AG04450 (cell line): ENCODE measurements around the gene GRIA1. TPM values are rescaled to one million over a fixed set of nuclear protein-coding genes. Genes with fewer than 3 reads are reported as not detected.

Experiments used
- CTCF ChIA-PET: fragments of 300-600, 350-600 bp; formaldehyde crosslinking; extraction: SDS; loops from one replicate; lab custom pipeline; 2022; ENCODE audit warnings: antibody characterized with exemption, inconsistent platforms; lab: Charles Lee
- POLR2A ChIA-PET: fragments of 350-600 bp; formaldehyde crosslinking; extraction: SDS; loops from one replicate; lab custom pipeline; 2021; ENCODE audit warnings: antibody characterized with exemption, inconsistent platforms; lab: Yijun Ruan, JAX
- DNase-seq: peaks from one replicate; pipeline ENCODE4 v3.0.0-alpha.2; 2011; ENCODE audit warnings: low read depth, low spot score
- H3K27ac ChIP-seq: one replicate; pipeline ENCODE4 v1.5.1; 2012; ENCODE audit warnings: low read depth, low read length, control low read depth
- H3K27me3 ChIP-seq: one replicate; pipeline ENCODE4 v1.6.0; 2012; ENCODE audit warnings: low read length; ENCODE audit not compliant: control insufficient read depth, insufficient read depth
- H3K4me3 ChIP-seq: 2 replicates; pipeline ENCODE4 v1.5.1; 2011; ENCODE audit warnings: mild to moderate bottlenecking, low read depth, low read length, control low read depth
- H3K9me3 ChIP-seq: 2 replicates; pipeline ENCODE4 v1.5.1; 2012; ENCODE audit warnings: low read length; ENCODE audit not compliant: control insufficient read depth, insufficient read depth
- polyA plus RNA-seq: library from polyadenylated mRNA; depleted of rRNA; stranded (reverse); fragments of >200 nt; gene quantifications from 2 replicates; pipeline ENCODE4 v1.2.3, GENCODE V29; 2011
- TF ChIP-seq, protein P1 (sequence below): IDR thresholded peaks from 2 replicates; pipeline ENCODE4 v1.5.1; 2011; ENCODE audit warnings: low read depth, low read length, control low read depth, inconsistent platforms

The GRIA1 gene
- polyA plus RNA-seq, 1 experiment: 0.42 TPM

DNA sequence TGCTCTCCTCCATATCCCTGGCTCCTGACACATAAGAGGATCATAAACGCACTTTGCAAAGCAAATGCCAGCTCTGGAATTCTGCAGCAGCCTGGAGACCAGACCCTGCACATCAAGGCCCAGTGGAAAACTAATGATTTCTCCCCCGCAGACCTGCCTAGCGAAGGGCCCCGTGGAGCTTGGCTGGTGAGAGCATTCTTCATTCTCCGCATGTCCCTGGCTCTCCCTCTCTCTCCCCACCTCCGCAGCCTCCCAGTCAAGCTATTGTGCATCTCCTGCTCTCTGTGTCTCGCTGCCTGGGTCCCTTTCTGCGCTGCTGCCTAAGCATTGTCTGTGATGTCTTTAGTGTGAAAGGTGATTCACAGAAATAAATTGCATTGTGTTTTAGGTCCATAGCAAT is 46.7 kb downstream of the GRIA1 start:
- DNase-seq: no peak
- Histone ChIP-seq H3K27ac (no peak overlapping the region), H3K9me3 (no peaks in the 10 kb centered on the region), H3K27me3 (no peaks in the 10 kb centered on the region), H3K4me3 (no peak overlapping the region)
- TF ChIP-seq, protein P1, sequence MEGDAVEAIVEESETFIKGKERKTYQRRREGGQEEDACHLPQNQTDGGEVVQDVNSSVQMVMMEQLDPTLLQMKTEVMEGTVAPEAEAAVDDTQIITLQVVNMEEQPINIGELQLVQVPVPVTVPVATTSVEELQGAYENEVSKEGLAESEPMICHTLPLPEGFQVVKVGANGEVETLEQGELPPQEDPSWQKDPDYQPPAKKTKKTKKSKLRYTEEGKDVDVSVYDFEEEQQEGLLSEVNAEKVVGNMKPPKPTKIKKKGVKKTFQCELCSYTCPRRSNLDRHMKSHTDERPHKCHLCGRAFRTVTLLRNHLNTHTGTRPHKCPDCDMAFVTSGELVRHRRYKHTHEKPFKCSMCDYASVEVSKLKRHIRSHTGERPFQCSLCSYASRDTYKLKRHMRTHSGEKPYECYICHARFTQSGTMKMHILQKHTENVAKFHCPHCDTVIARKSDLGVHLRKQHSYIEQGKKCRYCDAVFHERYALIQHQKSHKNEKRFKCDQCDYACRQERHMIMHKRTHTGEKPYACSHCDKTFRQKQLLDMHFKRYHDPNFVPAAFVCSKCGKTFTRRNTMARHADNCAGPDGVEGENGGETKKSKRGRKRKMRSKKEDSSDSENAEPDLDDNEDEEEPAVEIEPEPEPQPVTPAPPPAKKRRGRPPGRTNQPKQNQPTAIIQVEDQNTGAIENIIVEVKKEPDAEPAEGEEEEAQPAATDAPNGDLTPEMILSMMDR: no peak
- CTCF ChIA-PET: no interaction called here
- POLR2A ChIA-PET: no interaction called here

DNA sequence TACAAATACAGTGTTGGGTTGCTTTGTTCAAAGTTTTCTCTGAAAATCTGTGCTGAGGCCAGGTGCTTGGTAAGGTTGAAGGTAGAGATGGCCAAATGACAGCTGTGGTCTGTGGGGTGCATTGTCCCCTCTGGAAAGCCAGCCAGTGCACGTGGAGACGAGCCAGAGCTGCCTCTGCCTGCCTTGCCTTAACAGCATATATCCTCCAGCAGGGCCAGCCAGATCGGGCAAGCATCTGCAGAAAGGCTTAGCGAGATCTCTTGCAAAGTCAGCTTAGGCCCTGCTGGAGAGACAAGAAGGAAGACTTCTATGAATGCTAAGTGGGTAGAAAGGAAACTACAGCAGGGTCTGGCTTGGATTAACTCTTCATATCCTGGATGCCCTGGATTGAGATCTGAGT is 49.5 kb downstream of the GRIA1 start:
- H3K27me3 ChIP-seq: no peaks in the 10 kb centered on the region
- no peak for DNase-seq
- TF ChIP-seq, protein P1: no peak
- H3K27ac ChIP-seq: no peak overlapping the region
- H3K9me3 ChIP-seq: no peaks in the 10 kb centered on the region
- CTCF ChIA-PET: no interaction called here
- POLR2A ChIA-PET: no interaction called here
- H3K4me3 ChIP-seq: no peak overlapping the region

DNA sequence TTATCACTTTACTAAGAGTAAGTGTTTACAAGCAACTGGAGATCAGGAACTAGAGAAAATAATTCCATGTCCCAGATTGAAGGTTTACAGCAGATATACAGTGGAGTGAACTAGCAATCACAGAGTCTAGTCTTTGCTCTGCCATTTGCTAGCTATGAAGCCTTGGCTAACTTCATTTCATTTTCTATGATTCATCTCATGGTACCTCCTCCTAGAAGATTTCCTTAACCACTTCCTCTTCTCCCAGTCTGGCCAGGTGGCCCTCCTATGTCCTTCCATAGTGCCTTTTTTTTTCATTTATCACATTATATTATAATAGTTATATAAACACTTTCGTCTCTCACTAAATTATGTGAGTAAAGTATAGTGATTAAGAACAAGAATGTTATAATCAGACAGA is 52.1 kb downstream of the GRIA1 start:
- DNase-seq: no peak
- H3K9me3 ChIP-seq: no peaks in the 10 kb centered on the region
- TF ChIP-seq, protein P1: no peak
- H3K27me3 ChIP-seq: no peaks in the 10 kb centered on the region
- H3K4me3 ChIP-seq: no peak overlapping the region
- H3K27ac ChIP-seq: no peak overlapping the region
- POLR2A ChIA-PET: no interaction called here
- CTCF ChIA-PET: interaction anchor here (0.7 kb wide), 1 partner anchor 45 kb away, joined by 3 read pairs; no protein-coding TSS in a partner anchor

DNA sequence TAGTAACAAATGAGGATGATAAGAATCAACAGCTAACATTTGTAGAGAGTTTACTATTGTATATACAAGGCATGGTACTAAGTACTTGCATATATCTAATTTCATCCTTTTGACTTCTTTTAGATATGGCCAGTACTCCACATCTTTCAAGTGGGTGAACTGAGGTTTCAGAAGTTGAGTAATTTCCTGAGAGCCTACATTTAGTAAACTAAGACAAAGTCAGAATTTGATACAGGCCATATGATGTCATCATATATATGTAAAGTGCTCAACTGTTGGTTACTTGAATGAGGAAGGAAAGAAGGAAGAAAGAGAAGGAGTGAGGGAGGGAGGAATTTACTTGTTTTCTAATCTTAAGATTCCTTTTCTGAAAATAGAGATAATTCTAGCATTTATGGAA is 52.8 kb downstream of the GRIA1 start:
- CTCF ChIA-PET: no interaction called here
- TF ChIP-seq, protein P1: no peak
- DNase-seq: no peak
- POLR2A ChIA-PET: no interaction called here
- Histone ChIP-seq H3K27ac (no peak overlapping the region), H3K27me3 (no peaks in the 10 kb centered on the region), H3K4me3 (no peak overlapping the region), H3K9me3 (no peaks in the 10 kb centered on the region)

DNA sequence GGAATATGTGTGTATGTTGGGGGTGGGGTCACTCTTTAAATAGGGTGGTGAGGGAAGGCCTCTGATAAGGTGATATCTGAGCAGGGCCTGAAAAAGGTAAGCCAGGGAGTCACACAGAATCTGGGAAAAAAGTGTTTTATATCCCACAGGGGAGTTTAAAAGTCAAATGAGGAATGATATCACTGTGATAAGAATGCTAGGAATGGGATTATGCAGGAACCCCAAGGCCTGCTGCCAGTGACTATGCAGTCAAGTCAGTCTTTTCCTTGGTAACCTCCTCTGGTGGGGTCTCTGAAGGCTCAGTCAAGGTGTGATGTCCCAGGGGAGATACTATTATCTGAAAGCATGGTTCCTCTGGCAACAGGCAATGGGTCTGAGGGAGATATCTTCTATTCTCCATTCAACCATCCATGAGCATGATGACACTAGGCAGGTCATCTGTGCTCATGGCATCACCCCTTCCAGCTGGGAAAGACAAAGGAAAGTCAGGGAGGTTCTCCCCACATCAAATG is 53.5 kb downstream of the GRIA1 start:
- Histone ChIP-seq H3K27me3 (no peaks in the 10 kb centered on the region), H3K4me3 (no peak overlapping the region), H3K27ac (no peak overlapping the region), H3K9me3 (no peaks in the 10 kb centered on the region)
- ChIA-PET CTCF (no interaction called here), POLR2A (no interaction called here)
- no peak for DNase-seq
- TF ChIP-seq, protein P1: no peak
